Cardiac muscle cell (in vitro differentiated cells and primary cell): Measurements from ENCODE around the gene CDK4. TPM values are rescaled to one million over a fixed set of nuclear protein-coding genes. Genes with fewer than 3 reads are reported as not detected.
"Not testable (repeated sequence)": the region's sequence is repeated elsewhere in the genome, so short reads cannot be mapped to it uniquely, and the experiment has no call there.

Experiments
- DNase-seq, 2 donors: peaks; one replicate each; pipeline versions ENCODE4 v3.0.0 to v3.0.0-alpha.2; 2010 to 2017; ENCODE audit warnings: low read depth in 1 of 2, low spot score in 1 of 2
- H3K27ac ChIP-seq: fragments of 200-600 bp; sonication (generic); 2 replicates; pipeline ENCODE4 v1.5.1; 2016
- H3K27me3 ChIP-seq: fragments of 200-600 bp; sonication (generic); 2 replicates; pipeline ENCODE4 v1.6.0; 2016; ENCODE audit warnings: control low read depth
- H3K36me3 ChIP-seq: fragments of 200-600 bp; sonication (generic); 2 replicates; pipeline ENCODE4 v1.5.1; 2016; ENCODE audit warnings: control low read depth
- H3K4me1 ChIP-seq: fragments of 200-600 bp; sonication (generic); 2 replicates; pipeline ENCODE4 v1.8.1; 2017; ENCODE audit warnings: low read depth, mild to moderate bottlenecking, mixed run types
- H3K4me3 ChIP-seq: fragments of 200-600 bp; sonication (generic); 2 replicates; pipeline ENCODE4 v1.5.1; 2016; ENCODE audit warnings: mild to moderate bottlenecking
- H3K9me3 ChIP-seq: fragments of 200-600 bp; sonication (generic); 2 replicates; pipeline ENCODE4 v1.5.1; 2017; ENCODE audit warnings: low read depth, mild to moderate bottlenecking, control low read depth
- polyA plus RNA-seq: library from polyadenylated mRNA; unstranded; fragments of >200 nt; fragmentation: Nextera tagmentation; extraction: Ambion mirVana; gene quantifications from 2 replicates; pipeline ENCODE4 v1.2.1, GENCODE V29; 2016
- total RNA-seq: library from RNA; depleted of rRNA; stranded (reverse); fragments of >200 nt; gene quantifications from 2 replicates; pipeline ENCODE4 v1.2.3, GENCODE V29; 2016
- TF ChIP-seq, protein P1 (sequence below): IDR thresholded peaks from 2 replicates; pipeline ENCODE4 v1.5.1; 2012; ENCODE audit warnings: low read depth, mild to moderate bottlenecking, low read length

Gene CDK4
- total and polyA plus RNA-seq, 2 experiments from 2014 or later, result 75.8 to 172 TPM

DNA sequence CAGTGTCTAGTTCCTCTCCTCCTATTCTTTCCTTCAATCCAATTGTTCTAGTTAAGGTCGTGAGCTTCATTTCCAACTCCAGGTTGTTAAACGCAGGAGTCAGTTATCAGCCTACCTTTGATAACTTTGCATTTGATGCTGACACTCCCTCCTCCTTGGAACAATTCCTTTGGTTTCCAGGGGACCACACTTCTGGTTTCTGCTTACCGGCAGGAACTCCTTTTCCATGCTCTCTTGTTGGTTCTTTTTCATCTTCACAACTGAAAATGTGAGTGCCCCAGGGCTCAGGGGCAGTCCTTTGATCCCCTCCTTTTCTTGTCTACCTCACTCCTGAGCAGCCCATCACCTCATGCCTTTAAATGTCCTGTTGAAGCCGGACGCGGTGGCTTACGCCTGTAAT lies 25.3 kb upstream of the CDK4 start:
- H3K9me3 ChIP-seq, result no peaks in the 10 kb centered on the region
- no peaks in the 10 kb centered on the region for H3K36me3 ChIP-seq
- H3K4me3 ChIP-seq, result no peak overlapping the region
- no peaks in the 10 kb centered on the region for H3K27me3 ChIP-seq
- no peak for DNase-seq
- TF ChIP-seq, protein P1, sequence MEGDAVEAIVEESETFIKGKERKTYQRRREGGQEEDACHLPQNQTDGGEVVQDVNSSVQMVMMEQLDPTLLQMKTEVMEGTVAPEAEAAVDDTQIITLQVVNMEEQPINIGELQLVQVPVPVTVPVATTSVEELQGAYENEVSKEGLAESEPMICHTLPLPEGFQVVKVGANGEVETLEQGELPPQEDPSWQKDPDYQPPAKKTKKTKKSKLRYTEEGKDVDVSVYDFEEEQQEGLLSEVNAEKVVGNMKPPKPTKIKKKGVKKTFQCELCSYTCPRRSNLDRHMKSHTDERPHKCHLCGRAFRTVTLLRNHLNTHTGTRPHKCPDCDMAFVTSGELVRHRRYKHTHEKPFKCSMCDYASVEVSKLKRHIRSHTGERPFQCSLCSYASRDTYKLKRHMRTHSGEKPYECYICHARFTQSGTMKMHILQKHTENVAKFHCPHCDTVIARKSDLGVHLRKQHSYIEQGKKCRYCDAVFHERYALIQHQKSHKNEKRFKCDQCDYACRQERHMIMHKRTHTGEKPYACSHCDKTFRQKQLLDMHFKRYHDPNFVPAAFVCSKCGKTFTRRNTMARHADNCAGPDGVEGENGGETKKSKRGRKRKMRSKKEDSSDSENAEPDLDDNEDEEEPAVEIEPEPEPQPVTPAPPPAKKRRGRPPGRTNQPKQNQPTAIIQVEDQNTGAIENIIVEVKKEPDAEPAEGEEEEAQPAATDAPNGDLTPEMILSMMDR, result no peak
- no peaks in the 10 kb centered on the region for H3K4me1 ChIP-seq
- H3K27ac ChIP-seq, result no peak overlapping the region

DNA sequence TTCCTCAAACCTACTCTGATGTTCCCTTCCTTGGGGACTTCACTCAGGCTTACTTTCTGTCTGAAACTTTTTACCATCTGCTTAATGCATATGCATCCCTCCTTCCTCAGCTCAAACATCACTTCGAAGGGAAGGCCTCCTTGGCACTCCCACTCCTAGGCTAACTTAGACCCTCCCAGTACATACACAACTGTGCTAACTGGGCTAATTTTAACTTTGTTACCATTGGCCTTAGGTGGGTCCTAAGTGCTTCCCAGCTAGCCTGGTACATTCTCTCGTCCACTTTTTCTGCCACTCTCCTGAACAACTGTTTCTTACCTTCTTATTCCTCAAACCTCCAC lies 24.1 kb upstream of the CDK4 start:
- Histone ChIP-seq H3K9me3 (no peaks in the 10 kb centered on the region), H3K27ac (no peak overlapping the region), H3K4me3 (no peak overlapping the region), H3K36me3 (no peaks in the 10 kb centered on the region), H3K4me1 (peaks cover 2% of the 10 kb centered on the region), H3K27me3 (no peaks in the 10 kb centered on the region)
- DNase-seq, result no peak
- TF ChIP-seq, protein P1, result no peak

DNA sequence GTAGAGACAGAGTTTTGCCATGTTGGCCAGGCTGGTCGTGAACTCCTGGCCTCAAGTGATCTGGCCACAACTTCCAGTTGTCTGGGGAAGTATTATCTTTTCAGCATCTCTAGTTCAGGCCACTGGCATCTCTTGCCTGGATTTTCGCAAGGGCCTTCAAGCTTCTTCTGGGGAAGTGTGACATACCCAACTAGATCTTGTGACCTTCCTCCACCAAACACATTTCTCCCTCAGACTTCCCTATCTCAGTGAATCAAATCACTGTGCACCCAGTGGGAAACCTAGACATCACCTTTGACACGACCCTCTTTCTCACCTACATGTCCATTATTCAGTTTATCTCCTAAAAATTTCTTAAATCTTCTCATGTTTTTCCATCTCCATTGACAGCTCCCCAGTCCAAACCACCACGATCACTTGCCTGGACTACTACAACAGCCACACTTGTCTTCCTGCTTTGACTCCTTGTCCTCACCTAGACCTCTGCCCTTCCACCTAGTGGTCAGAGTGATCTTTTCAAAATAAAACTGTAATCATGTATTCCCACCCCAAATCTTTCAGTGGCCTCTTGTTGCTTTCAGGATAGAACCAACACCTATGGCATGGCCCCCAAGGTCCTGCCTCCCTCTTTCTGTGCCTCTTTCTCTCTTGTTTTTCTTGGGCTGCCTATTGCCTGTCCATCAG lies 23.6 kb upstream of the CDK4 start:
- H3K36me3 ChIP-seq, result no peaks in the 10 kb centered on the region
- peaks cover 4% of the 10 kb centered on the region for H3K4me1 ChIP-seq
- no peak for DNase-seq
- no peaks in the 10 kb centered on the region for H3K9me3 ChIP-seq
- no peak overlapping the region for H3K4me3 ChIP-seq
- no peak overlapping the region for H3K27ac ChIP-seq
- TF ChIP-seq, protein P1, result no peak
- no peaks in the 10 kb centered on the region for H3K27me3 ChIP-seq

DNA sequence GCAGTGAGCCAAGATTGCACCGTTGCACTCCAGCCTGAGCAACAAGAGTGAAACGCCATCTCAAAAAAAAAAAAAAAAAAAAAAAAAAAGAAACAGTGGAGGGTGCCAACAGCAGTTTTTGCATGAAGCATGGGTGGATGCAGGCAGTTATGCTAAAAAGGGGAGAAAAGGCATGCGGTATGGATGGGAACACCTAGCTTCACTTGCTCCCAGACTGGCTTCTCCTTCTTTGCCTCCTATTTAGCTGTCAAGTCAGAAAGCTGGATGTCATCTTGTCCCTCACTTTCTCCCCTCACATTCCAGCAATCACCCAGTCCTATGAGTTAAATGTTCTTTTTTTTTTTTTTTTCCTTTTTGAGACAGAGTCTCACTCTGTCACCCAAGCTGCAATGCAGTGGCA lies 22.9 kb upstream of the CDK4 start:
- H3K9me3 ChIP-seq, result no peaks in the 10 kb centered on the region
- TF ChIP-seq, protein P1, result no peak
- no peak overlapping the region for H3K27ac ChIP-seq
- H3K36me3 ChIP-seq, result no peaks in the 10 kb centered on the region
- DNase-seq, result no peak
- H3K27me3 ChIP-seq, result no peaks in the 10 kb centered on the region
- H3K4me1 ChIP-seq, result peaks cover 4% of the 10 kb centered on the region
- no peak overlapping the region for H3K4me3 ChIP-seq

GRCh38 chr12:57774634-57775033 lies 22.5 kb upstream of the CDK4 start:
- DNase-seq, H3K27me3 ChIP-seq: not testable (repeated sequence)

GRCh38 chr12:57772429-57773322 lies 20.6 kb upstream of the CDK4 start, which contains the start of gene EEF1AKMT3:
Gene EEF1AKMT3 (plus strand): TSS chr12:57772614. CDS start chr12:57772725, 111 bp downstream.
- Histone ChIP-seq H3K9me3 (no peaks in the 10 kb centered on the region), H3K27me3 (peaks cover 2% of the 10 kb centered on the region), H3K4me1 (peaks cover 4% of the 10 kb centered on the region), H3K4me3 (peak within 1 kb of the TSS; percentile 57), H3K36me3 (no peaks in the 10 kb centered on the region), H3K27ac (peak within 1 kb of the TSS; percentile 86)
- peak; percentile 54 to 57 for DNase-seq
- TF ChIP-seq, protein P1, result no peak

More at GRCh38 chr12:57774634-57775033, 22.5 kb upstream of the CDK4 start:
- not testable (repeated sequence) for H3K36me3 ChIP-seq, H3K4me3 ChIP-seq, H3K4me1 ChIP-seq, H3K27ac ChIP-seq, H3K9me3 ChIP-seq
